Right renal cortex interstitium (tissue), 3 donors: ENCODE measurements around the gene PMPCA. TPM values are rescaled to one million over a fixed set of nuclear protein-coding genes. Genes with fewer than 3 reads are reported as not detected.

Experiments used
- DNase-seq, 3 donors: peaks; one replicate each; pipeline ENCODE4 v3.0.0-alpha.2; 2013; ENCODE audit warnings: low read depth in 3 of 3, low spot score in 2 of 3
- polyA plus RNA-seq, 3 donors: library from polyadenylated mRNA; unstranded; fragments of 120-200 nt; gene quantifications; one replicate each; pipeline ENCODE4 v1.2.1, GENCODE V29; 2013; ENCODE audit not compliant: insufficient read length in 3 of 3

PMPCA gene
- polyA plus RNA-seq, 3 donors, result 66.9 to 70.7 (median 69.3) TPM

DNA sequence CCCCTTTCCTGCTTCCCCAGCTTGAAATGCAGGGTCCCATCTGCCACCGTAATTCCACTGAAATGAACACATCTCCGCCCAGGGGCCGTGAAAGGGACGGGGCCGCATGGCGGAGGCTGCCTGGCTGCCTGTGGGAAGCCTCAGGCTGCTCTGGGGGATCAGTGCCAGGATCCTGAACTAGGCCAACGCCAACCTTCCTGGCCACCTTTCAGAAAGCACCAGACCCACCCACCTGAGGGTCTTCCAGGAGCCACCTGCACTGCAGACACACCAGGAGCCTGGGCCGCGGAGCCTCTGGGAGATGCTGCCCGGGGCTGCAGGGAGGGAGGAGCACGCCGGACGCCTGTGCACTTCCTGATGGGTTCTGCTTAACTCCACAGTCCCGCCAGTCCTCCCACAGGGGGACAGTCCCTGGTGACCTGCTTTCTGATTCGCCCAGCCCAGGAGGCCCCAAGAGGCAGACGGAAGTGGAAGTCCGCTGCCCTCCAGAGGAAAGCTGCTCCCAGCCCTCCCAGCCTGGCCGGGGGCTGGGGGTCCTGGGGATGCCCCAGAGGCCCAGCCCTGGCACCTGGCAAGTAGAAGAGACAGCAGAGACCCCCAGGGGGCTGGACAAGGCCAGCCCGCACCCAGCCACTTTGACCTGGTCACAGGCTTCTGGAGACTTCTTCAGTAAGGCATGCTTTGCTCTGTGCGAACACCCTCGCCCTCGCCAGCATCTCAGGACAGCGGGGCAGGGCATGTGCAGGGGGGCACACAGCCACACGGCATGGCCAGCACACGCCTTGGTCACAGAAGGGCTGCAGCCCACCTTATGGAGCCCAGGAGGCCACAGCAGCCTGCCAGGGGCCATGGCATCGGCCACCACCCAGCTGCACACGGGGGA, 36.9 kb upstream of the PMPCA start, which contains the start of gene CARD9:
Gene CARD9 (minus strand): TSS at position 370 of the 883 bp plus-strand sequence. CDS start 1,591 bp downstream, outside the sequence.
- no peak for DNase-seq

DNA sequence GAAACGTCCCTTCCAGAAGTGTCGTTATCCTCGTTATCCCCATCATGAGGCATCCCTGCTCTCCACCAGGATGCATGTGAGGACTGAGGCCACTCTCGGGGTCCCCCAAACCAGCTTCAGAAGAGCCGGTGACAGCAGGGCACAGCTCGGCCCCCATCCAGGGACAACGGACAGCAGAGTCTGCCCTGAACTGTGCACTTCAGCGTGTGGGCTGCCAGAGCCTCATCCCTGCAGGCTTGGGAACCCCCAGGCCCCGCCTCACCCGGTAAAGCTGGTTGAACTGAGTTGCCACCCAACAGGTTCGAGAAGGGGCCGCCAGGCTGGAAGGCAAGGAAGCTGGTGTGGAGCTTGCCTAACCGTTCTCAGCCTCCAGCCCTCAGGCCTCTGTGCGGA, 36.3 kb upstream of the PMPCA start:
- no peak for DNase-seq

DNA sequence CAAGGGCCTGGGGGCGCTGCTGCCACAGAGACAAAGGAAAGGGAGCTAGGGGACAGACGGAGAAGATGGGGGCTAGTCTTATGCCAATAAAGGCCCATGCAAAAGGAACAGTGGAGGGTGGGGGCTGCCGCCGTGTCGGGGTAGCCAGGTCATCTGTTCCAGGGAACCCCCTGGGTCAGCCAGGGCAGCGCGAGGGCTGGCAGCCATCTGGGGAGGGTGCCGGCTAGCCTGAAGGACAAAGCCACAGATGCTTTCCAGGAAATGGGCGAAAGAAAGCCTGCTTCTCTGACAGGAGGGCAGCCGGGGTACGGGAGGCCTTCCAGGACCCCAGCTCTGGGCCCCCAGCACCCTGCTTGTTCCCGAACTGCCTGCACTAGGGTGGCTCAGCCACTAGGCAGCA, 35.4 kb upstream of the PMPCA start:
- no peak for DNase-seq

DNA sequence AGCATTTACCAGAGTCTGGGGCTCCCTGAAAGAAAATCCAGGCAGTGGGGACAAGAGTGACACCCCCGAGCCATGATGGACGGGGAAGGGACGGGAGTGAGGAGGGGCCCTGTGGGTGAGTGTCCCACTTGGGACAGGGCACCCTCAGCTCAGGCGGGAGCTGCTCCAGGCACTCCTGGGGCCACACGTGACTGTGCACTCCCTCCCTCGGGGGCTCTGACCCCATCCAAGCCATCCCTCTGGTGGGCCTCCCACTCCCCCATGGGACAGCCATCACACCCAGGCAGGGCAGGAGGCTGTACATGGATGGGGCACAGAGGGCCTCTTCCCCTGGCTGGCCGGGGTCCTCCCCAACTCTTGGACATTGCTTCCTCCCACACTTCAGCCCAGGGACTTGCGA, 34.0 kb upstream of the PMPCA start:
- DNase-seq, result no peak

DNA sequence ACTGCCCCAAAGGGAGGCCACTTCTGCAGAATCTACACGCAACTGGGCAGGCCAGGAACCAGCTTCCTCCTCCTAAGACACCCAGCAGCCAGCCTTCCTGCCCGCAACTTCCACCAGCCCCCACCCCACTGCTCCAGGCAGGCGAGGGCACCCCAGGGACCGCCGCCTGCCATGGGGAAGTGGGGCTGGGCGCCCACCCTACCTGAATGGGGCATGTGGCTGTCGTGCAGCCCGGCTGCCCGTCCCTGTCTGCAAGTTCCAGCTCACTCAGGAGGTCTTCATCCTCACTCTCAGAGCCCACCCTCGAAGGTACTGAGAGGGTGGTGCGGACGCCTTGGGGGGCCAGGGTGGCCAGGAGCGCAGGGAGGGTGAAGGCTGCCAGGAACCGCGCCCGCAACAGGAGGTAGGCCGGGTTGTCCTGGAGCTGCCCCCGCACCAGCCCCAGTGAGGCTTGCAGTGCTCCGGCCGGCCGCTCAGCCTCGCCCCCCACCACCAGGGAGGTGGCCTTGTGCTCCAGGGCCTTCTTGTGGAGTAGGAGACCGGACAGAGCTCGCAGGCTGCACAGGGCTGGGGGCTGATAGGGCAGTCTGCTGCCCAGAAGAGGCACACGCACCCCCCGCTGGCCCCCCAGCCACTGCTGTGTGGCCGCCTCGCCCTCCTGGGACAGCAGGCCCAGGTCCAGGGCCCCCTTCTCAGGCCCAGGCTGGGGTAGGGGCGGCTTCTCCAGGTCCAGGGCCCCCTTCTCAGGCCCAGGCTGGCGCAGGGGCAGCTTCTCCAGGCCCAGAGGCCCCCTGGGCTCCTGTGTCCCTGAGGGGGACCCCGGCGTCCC, 32.9 kb upstream of the PMPCA start:
- DNase-seq, result no peak

- DNase-seq, result no peak
These were observed 32.1 kb upstream of the PMPCA start for GRCh38 chr9:136378170-136379002.

DNA sequence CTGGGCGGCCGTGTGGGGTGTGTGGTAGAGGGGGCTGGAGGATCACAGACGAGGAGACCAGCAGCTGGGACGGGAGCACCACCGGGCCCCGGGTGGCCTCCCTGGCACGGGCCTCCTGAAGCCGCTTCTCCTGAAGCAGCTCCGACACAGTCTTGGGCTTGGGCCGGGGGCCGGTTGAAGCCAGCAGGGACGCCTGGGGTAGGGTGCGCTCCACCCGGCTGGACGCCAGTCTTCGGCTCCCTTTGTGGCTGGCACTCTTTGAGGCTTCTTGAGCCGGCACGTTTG, 31.5 kb upstream of the PMPCA start:
- DNase-seq, result no peak

DNA sequence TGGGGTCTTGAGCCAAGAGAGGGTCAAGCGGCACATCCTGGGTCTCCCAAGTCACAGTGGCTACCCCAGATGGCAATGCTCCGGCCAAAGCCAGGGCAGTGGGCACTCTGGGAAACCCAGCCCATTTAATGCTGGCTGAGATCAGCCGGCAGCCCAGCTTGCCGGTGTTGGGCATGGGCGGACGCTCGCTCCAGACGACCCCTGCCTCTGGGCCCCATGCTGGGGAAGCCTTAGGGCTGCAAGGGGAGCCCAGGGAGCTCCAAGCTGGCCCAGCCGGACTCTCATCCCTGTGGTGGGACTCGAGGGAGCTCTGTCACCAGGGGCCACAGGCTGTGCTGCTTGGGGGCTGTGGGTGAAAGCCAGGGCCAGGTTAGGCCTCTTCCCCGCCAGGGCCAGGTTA, 31.1 kb upstream of the PMPCA start:
- DNase-seq, result no peak

DNA sequence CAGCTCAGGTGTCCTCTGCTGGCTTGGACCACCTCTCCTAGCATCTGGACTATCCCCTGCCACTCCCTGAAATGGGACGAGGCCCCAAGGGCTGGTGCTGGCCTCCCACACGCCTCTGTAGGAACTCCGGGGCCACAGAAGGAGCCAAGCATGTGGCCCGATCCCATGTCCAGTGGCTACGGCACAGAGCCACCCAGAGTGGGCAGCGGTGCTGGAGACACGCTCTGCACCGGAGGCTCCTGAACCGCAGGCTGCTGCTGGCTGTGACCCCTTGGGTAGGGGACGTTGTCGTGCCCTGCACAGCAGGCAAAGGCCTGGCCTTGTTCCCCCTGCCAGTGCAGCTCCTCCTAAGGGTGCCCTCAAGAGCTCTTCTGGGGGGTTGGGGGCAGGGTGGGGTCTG, 30.6 kb upstream of the PMPCA start:
- no peak for DNase-seq

DNA sequence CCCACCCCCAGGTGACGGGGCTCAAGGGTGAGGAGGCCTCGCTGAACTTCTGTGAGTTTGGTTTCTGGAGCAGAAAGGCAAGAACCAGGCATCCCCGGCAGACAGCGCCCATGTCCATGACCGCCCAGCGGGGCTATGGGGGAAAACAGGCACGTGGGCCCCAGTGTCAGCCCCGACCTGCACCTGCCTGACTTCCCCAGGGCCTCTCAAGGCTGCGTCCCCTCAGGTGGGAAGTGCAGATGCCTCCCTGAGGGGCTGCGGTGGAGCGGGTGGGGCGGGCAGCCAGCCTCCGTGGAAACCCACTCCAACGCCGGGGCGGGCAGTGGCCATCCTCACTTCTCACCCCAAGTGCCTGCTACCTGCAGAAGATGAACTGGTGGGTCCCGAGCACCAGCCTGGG, 30.1 kb upstream of the PMPCA start:
- no peak for DNase-seq

- no peak for DNase-seq
These were observed 29.1 kb upstream of the PMPCA start for GRCh38 chr9:136381311-136381710.

DNA sequence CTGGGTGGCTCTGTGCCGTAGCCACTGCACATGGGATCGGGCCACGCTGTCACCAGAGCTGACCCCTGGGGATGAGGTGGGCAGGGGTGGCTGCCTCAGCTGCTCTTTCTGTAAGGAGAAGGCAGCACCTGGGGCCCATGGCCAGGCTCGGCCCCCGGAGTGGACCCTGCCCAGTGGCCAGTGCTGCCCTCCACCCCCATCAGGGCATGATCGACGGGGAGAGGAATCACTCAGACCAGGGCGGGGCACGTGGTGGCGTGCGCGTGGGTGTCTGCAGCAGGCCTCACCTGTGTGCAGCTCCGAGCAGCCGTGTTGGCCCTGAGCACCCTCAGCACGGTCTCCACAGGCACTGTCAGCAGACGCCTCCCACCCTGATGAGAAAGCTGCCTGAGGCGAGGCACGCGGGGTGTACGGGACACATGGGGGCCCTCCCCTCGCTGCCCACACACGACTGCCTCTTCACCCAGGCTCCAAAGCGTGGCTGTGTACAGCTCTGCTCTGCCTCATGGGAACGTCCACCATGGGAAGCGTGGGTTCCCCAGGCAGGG, 28.4 kb upstream of the PMPCA start:
- DNase-seq, result no peak

GRCh38 chr9:136383436-136383835, 27.0 kb upstream of the PMPCA start:
- no peak for DNase-seq

- no peak for DNase-seq
These were observed 25.4 kb upstream of the PMPCA start for GRCh38 chr9:136385015-136385414.

DNA sequence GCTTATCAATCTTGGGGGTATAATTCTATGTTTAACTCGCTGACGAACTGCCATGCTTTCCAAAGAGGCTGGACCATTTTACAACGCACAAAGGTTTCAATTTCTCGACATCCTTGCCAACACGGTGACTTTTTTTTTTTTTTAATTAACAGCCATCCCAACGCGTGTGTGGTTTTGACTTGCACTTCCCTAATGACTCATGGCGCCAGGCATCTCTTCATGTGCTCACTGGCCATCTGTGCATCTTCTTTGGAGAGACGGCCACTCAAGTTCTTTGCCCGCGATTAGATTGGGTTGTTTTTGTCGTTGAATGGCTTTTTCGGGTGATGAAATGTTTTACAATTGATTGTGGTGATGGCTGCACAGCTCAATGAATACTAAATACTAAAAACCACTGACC, 24.4 kb upstream of the PMPCA start:
- DNase-seq, result no peak

- no peak for DNase-seq
These were observed 23.2 kb upstream of the PMPCA start for GRCh38 chr9:136387217-136387616.

GRCh38 chr9:136389396-136389795, 21.1 kb upstream of the PMPCA start:
- no peak for DNase-seq

DNA sequence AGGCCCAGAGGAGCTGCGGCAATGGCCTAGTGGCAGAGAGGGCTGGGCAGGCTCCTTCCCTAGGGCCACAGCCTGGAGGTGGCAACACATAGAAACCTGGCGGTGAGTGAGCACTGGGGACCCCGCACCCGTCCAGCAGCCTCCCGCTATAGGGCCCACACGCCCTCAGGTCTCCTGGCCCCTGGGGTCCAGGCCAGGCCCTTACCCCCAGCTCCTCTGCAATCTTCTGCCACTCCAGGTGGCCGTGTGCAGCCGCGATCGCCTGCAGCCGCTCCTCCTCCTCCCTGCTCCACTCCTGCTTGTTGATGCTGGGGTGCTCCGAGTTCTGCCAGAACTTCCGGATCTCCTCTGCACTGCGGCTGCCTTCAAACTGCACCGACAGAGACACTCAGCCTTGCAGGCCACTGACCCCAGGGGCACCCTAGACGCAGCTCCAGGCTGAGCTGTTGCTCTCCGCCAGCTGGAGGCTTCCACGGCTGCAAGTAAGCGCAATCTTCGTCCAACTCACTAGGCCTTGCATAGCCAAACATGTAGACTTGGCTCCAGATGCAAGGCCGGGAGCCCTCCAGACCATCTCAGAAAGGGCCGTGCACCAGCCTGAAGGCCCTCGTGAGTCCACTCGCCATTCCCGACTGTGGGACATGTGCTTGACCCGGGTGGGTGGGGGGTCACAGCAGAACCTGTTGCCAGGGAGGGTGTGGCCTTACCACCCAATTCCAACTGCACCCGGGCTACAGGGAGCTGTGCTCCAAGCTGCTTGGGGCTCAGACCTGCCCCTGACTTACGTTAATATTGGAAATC, 18.5 kb upstream of the PMPCA start:
- DNase-seq, result no peak

DNA sequence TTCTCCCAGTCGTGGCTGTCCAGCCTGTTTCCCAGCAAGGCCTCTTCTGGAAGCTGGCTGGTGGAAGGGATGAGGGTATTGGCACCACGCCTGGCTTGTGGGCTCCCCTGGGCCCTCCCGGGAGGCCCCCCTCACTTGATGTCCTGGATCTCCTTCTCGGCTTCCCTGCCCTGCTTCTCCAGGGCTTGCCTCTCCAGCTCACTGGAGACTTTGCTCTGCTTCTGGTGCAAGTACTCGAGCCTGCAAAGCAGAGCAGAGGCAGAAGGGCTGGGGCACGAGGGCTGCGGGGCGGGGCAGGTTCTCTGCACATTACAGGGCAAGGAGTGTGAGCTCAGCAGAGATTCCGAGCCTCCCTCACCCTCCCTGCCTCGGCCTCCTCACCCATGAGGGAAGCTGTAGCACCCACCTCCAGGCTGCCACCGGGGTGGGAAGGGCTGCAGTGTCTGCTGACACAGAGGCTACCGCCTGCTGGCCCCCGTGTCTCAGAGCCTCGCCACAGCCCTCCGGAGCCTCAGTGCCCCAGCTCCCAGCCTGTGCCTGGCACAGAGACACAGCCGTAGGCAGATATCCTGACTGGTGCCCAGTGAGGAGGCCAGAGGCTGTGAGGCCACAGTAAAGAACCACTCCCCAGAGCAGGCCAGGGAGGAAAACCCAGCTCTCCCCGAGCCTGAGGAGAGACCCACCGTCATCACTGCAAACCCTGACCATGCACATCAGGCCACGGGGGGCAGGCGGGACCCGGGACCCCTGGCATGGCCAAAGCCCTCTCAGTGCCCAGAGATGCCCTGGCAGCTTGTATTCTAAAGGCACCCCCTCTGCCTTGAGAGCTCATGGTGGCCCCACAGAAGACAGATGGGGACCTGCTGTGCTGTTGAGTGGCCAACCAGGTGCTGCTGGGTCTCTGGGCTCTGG, 17.7 kb upstream of the PMPCA start:
- no peak for DNase-seq
